ENCODE measurements around the gene PDE3B.

- TF ChIP-seq CTCF (IDR thresholded peaks at IDR 0.05) (no peak), EP300 (IDR thresholded peaks at IDR 0.05) (no peak), POLR2A (IDR thresholded peaks at IDR 0.05) (no peak), POLR2AphosphoS5 (IDR thresholded peaks at IDR 0.05) (no peak)
Measured at GRCh38 chr11:14609902-14610301, 33.7 kb upstream of the PDE3B start.

Data from upper lobe of left lung (tissue), 4 donors.